ENCODE data around the gene NEDD4L.

Gene NEDD4L

GRCh38 chr18:58300867-58301266 lies 256.8 kb downstream of the NEDD4L start:
- Histone ChIP-seq H3K9me3 (ENCODE audit: control insufficient read depth, insufficient read depth, low read depth, low read length) (no peaks in the 10 kb centered on the region), H3K27ac (ENCODE audit: extremely low read depth, low read depth, low read length) (no peak overlapping the region), H3K4me1 (ENCODE audit: control insufficient read depth, insufficient read depth, low read length) (peaks cover 11% of the 10 kb centered on the region; the same call in 1 of the 2 replicates), H3K4me3 (ENCODE audit: low read depth, low read length) (no peak overlapping the region), H3K36me3 (ENCODE audit: control insufficient read depth in 2 of 2, insufficient read depth in 1 of 2, low read length in 2 of 2) (no peaks in the 10 kb centered on the region)
- TF ChIP-seq ZNF629 (tag by site-specific recombination; IDR thresholded peaks at IDR 0.05) (no peak), ZNF560 (tag by site-specific recombination; IDR thresholded peaks at IDR 0.05; ENCODE audit: borderline replicate concordance) (no peak), ZBTB8A (tag by site-specific recombination; IDR thresholded peaks at IDR 0.05) (no peak), ZNF416 (tag by site-specific recombination; IDR thresholded peaks at IDR 0.05) (no peak), SP3 (tag by site-specific recombination; IDR thresholded peaks at IDR 0.05) (no peak), PBX3 (CRISPR knock-in tag; IDR thresholded peaks at IDR 0.05) (no peak), HOXC10 (CRISPR knock-in tag; IDR thresholded peaks at IDR 0.05) (no peak), SETDB1 (IDR thresholded peaks at IDR 0.05; ENCODE audit: insufficient read length, low read length) (no peak)
- ChIA-PET CTCF (interaction anchor here (0.6 to 1.9 kb wide), 5 partner anchors 16 to 237 kb away, joined by 3 to 5 read pairs (median 4); no protein-coding TSS in a partner anchor), POLR2A (no interaction called here)

- no peak for TF ChIP-seq ZNF707 (tag by site-specific recombination; IDR thresholded peaks at IDR 0.05)
- TF ChIP-seq ZSCAN5A (tag by site-specific recombination; IDR thresholded peaks at IDR 0.05) = no peak
- no peak for TF ChIP-seq ZNF501 (tag by site-specific recombination; IDR thresholded peaks at IDR 0.05)
- TF ChIP-seq ZNF677 (tag by site-specific recombination; IDR thresholded peaks at IDR 0.05) = no peak
- no peak for TF ChIP-seq ZBTB20 (tag by site-specific recombination; IDR thresholded peaks at IDR 0.05)
- no peak for TF ChIP-seq FEZF1 (tag by site-specific recombination; IDR thresholded peaks at IDR 0.05)
- no peak for TF ChIP-seq ZNF223 (tag by site-specific recombination; IDR thresholded peaks at IDR 0.05)
- TF ChIP-seq ZNF473 (tag by site-specific recombination; IDR thresholded peaks at IDR 0.05) = no peak
- TF ChIP-seq ZNF274 (IDR thresholded peaks at IDR 0.05; ENCODE audit: low read length) = no peak
- no peak for TF ChIP-seq ZNF274 (tag by site-specific recombination; IDR thresholded peaks at IDR 0.05; ENCODE audit: borderline replicate concordance)
- TF ChIP-seq ZNF18 (tag by site-specific recombination; IDR thresholded peaks at IDR 0.05) = no peak
- no peak for TF ChIP-seq ZFP41 (tag by site-specific recombination; IDR thresholded peaks at IDR 0.05; ENCODE audit: borderline replicate concordance)
- TF ChIP-seq PRDM1 (tag by site-specific recombination; IDR thresholded peaks at IDR 0.05) = no peak
- TF ChIP-seq ZFP69B (tag by site-specific recombination; IDR thresholded peaks at IDR 0.05) = no peak
- TF ChIP-seq ZSCAN16 (tag by site-specific recombination; IDR thresholded peaks at IDR 0.05) = no peak
- no peak for TF ChIP-seq ZNF121 (tag by site-specific recombination; IDR thresholded peaks at IDR 0.05)
- TF ChIP-seq ZNF660 (tag by site-specific recombination; IDR thresholded peaks at IDR 0.05) = no peak
- TF ChIP-seq, protein P1, sequence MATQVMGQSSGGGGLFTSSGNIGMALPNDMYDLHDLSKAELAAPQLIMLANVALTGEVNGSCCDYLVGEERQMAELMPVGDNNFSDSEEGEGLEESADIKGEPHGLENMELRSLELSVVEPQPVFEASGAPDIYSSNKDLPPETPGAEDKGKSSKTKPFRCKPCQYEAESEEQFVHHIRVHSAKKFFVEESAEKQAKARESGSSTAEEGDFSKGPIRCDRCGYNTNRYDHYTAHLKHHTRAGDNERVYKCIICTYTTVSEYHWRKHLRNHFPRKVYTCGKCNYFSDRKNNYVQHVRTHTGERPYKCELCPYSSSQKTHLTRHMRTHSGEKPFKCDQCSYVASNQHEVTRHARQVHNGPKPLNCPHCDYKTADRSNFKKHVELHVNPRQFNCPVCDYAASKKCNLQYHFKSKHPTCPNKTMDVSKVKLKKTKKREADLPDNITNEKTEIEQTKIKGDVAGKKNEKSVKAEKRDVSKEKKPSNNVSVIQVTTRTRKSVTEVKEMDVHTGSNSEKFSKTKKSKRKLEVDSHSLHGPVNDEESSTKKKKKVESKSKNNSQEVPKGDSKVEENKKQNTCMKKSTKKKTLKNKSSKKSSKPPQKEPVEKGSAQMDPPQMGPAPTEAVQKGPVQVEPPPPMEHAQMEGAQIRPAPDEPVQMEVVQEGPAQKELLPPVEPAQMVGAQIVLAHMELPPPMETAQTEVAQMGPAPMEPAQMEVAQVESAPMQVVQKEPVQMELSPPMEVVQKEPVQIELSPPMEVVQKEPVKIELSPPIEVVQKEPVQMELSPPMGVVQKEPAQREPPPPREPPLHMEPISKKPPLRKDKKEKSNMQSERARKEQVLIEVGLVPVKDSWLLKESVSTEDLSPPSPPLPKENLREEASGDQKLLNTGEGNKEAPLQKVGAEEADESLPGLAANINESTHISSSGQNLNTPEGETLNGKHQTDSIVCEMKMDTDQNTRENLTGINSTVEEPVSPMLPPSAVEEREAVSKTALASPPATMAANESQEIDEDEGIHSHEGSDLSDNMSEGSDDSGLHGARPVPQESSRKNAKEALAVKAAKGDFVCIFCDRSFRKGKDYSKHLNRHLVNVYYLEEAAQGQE (tag by site-specific recombination; IDR thresholded peaks at IDR 0.05) = no peak
- no peak for TF ChIP-seq TCF7L2 (IDR thresholded peaks at IDR 0.05; ENCODE audit: borderline replicate concordance, low read depth, low read length)
- no peak for TF ChIP-seq ZNF530 (tag by site-specific recombination; IDR thresholded peaks at IDR 0.05; ENCODE audit: low read depth)
- H3K27ac ChIP-seq (ENCODE audit: extremely low read depth, low read depth, low read length) = no peak overlapping the region
- ChIA-PET POLR2A (no interaction called here), CTCF (interaction anchor here (1.3 kb wide), 1 partner anchor 19 kb away, joined by 4 read pairs; no protein-coding TSS in a partner anchor)
- H3K9me3 ChIP-seq (ENCODE audit: control insufficient read depth, insufficient read depth, low read depth, low read length) = no peaks in the 10 kb centered on the region
- H3K4me1 ChIP-seq (ENCODE audit: control insufficient read depth, insufficient read depth, low read length) = peaks cover 6% of the 10 kb centered on the region; the same call in 1 of the 2 replicates
- no peak overlapping the region for H3K4me3 ChIP-seq (ENCODE audit: low read depth, low read length)
- H3K36me3 ChIP-seq (ENCODE audit: control insufficient read depth in 2 of 2, insufficient read depth in 1 of 2, low read length in 2 of 2) = no peaks in the 10 kb centered on the region
These were observed 258.8 kb downstream of the NEDD4L start for GRCh38 chr18:58302811-58303210.
